ENCODE results near the gene WWOX.

GRCh38 chr16:78097548-78097947, 1.9 kb upstream of the WWOX start:
- TF ChIP-seq POLR2AphosphoS5 (IDR thresholded peaks at IDR 0.05; ENCODE audit: insufficient read depth, low read depth, low read length), result no peak
- no peak for TF ChIP-seq POLR2A (IDR thresholded peaks at IDR 0.05; ENCODE audit: low read depth, low read length)
- TF ChIP-seq CTCF (IDR thresholded peaks at IDR 0.05; ENCODE audit: extremely low read depth in 1 of 2, insufficient read depth in 1 of 2, low read depth in 1 of 2, low read length in 2 of 2), result no peak
- TF ChIP-seq EZH2 (IDR thresholded peaks at IDR 0.05; ENCODE audit: borderline replicate concordance, low read depth, low read length, severe bottlenecking), result no peak
- TF ChIP-seq GATA2 (IDR thresholded peaks at IDR 0.05; ENCODE audit: insufficient read depth, insufficient read length, low read depth, low read length), result no peak
- TF ChIP-seq MYC (IDR thresholded peaks at IDR 0.05; ENCODE audit: low read depth, low read length), result no peak
- TF ChIP-seq, protein P1, sequence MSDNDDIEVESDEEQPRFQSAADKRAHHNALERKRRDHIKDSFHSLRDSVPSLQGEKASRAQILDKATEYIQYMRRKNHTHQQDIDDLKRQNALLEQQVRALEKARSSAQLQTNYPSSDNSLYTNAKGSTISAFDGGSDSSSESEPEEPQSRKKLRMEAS (IDR thresholded peaks at IDR 0.05; ENCODE audit: insufficient read depth, insufficient read length), result no peak
